ENCODE data around the gene NBEAL1.

- TF ChIP-seq CTCF (IDR thresholded peaks at IDR 0.05) = no peak
- no peak for TF ChIP-seq POLR2A (IDR thresholded peaks at IDR 0.05)
- no peak for TF ChIP-seq EP300 (IDR thresholded peaks at IDR 0.05)
Observed at GRCh38 chr2:202965810-202966460, 48.7 kb upstream of the NBEAL1 start.
